Measurements from ENCODE around the gene CAPN7.

Gene CAPN7

DNA sequence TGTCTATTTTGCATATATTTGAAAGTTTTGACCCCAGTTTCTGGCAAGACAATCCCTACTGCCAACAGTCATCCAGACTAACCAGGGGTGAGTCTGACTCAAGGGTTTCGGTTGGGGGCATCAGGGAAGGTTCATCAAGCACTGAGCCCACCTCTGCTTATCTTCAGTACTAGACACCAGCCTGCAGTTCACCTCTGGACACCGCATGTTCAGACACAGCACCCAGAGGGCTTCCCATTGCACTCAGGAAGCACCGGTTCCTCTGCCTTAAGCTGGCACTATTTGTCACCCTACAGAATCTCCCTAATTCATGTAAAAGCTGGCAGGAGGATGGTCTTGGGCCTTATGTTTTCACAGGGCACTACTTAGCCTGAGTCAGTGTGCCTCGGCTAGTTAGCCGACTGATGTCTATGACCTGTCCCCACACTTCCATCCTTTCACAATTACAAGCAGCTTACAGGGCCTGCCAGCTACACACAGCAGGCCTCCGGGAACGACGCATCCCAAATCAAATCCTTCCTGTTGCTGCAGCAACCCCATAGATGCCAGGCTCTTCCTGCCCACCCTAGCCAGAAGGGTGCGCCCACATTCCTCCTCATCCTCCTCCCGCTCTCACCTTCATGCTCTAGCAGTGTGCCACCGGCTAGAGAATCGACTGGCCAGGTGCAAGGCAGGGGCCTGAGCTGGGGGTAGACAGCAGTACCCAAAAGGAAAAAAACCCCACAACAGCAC, 73.8 kb downstream of the CAPN7 start:
- TF ChIP-seq CREB1 (IDR thresholded peaks at IDR 0.05; ENCODE audit: low read depth) (no peak), EP300 (IDR thresholded peaks at IDR 0.05; ENCODE audit: borderline replicate concordance) (no peak), TAF1 (IDR thresholded peaks at IDR 0.05; ENCODE audit: low read depth) (no peak), TEAD4 (IDR thresholded peaks at IDR 0.05) (no peak), FOXM1 (IDR thresholded peaks at IDR 0.05; ENCODE audit: borderline replicate concordance, low read depth) (no peak), TCF12 (IDR thresholded peaks at IDR 0.05; ENCODE audit: low read depth) (no peak), RAD21 (IDR thresholded peaks at IDR 0.05; ENCODE audit: low read depth) (no peak), CEBPB (IDR thresholded peaks at IDR 0.05) (no peak), NFIC (IDR thresholded peaks at IDR 0.05) (no peak), EGR1 (IDR thresholded peaks at IDR 0.05) (no peak), YY1 (IDR thresholded peaks at IDR 0.05; ENCODE audit: low read depth) (no peak)
- TF ChIP-seq, protein P1, sequence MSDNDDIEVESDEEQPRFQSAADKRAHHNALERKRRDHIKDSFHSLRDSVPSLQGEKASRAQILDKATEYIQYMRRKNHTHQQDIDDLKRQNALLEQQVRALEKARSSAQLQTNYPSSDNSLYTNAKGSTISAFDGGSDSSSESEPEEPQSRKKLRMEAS (IDR thresholded peaks at IDR 0.05), result no peak
- TF ChIP-seq, protein P2, sequence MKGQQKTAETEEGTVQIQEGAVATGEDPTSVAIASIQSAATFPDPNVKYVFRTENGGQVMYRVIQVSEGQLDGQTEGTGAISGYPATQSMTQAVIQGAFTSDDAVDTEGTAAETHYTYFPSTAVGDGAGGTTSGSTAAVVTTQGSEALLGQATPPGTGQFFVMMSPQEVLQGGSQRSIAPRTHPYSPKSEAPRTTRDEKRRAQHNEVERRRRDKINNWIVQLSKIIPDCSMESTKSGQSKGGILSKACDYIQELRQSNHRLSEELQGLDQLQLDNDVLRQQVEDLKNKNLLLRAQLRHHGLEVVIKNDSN (IDR thresholded peaks at IDR 0.05), result no peak
- TF ChIP-seq, protein P3, sequence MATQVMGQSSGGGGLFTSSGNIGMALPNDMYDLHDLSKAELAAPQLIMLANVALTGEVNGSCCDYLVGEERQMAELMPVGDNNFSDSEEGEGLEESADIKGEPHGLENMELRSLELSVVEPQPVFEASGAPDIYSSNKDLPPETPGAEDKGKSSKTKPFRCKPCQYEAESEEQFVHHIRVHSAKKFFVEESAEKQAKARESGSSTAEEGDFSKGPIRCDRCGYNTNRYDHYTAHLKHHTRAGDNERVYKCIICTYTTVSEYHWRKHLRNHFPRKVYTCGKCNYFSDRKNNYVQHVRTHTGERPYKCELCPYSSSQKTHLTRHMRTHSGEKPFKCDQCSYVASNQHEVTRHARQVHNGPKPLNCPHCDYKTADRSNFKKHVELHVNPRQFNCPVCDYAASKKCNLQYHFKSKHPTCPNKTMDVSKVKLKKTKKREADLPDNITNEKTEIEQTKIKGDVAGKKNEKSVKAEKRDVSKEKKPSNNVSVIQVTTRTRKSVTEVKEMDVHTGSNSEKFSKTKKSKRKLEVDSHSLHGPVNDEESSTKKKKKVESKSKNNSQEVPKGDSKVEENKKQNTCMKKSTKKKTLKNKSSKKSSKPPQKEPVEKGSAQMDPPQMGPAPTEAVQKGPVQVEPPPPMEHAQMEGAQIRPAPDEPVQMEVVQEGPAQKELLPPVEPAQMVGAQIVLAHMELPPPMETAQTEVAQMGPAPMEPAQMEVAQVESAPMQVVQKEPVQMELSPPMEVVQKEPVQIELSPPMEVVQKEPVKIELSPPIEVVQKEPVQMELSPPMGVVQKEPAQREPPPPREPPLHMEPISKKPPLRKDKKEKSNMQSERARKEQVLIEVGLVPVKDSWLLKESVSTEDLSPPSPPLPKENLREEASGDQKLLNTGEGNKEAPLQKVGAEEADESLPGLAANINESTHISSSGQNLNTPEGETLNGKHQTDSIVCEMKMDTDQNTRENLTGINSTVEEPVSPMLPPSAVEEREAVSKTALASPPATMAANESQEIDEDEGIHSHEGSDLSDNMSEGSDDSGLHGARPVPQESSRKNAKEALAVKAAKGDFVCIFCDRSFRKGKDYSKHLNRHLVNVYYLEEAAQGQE (IDR thresholded peaks at IDR 0.05; ENCODE audit: low read depth), result no peak

DNA sequence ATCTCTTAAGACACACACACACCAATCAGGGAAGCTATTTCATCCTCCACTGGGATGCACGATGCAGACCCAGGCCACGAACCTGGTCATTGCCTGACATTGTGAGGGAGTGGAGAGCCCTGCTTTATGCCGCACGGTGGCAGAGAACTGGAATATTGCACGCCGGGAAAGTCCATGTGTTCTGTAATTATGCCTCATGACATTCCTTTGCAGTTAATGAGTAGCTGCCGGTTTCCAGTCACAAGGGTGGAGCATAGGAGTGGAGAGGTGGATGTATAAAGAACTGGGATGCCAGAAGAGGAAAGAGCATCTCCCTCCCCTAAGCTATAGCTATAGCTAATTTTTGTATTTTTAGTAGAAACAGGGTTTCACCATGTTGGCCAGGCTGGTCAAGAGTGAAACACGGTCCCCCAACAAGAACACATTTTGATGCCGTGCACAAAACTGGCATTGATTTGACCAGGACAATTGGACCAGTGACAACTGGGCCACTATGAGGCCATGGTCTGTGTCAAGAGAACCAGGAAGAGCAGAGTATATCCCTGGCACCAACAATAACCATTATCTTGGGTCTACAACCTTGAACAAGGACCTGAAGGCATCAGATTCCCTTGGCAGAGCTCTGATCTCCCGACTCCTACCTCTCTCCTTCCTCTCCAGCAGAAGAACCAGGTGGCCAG, 74.9 kb downstream of the CAPN7 start:
- TF ChIP-seq, protein P1 (IDR thresholded peaks at IDR 0.05), result no peak
- TF ChIP-seq TEAD4 (IDR thresholded peaks at IDR 0.05) (no peak), RAD21 (IDR thresholded peaks at IDR 0.05; ENCODE audit: low read depth) (no peak), ZBTB7A (IDR thresholded peaks at IDR 0.05; ENCODE audit: low read depth) (no peak), EP300 (IDR thresholded peaks at IDR 0.05; ENCODE audit: borderline replicate concordance) (no peak), YY1 (IDR thresholded peaks at IDR 0.05; ENCODE audit: low read depth) (no peak), CEBPB (IDR thresholded peaks at IDR 0.05) (no peak), FOXM1 (IDR thresholded peaks at IDR 0.05; ENCODE audit: borderline replicate concordance, low read depth) (no peak), TAF1 (IDR thresholded peaks at IDR 0.05; ENCODE audit: low read depth) (no peak), EGR1 (IDR thresholded peaks at IDR 0.05) (no peak), TCF12 (IDR thresholded peaks at IDR 0.05; ENCODE audit: low read depth) (no peak), NFIC (IDR thresholded peaks at IDR 0.05) (no peak), CREB1 (IDR thresholded peaks at IDR 0.05; ENCODE audit: low read depth) (no peak)
- TF ChIP-seq, protein P2 (IDR thresholded peaks at IDR 0.05), result no peak
- TF ChIP-seq, protein P3 (IDR thresholded peaks at IDR 0.05; ENCODE audit: low read depth), result no peak

DNA sequence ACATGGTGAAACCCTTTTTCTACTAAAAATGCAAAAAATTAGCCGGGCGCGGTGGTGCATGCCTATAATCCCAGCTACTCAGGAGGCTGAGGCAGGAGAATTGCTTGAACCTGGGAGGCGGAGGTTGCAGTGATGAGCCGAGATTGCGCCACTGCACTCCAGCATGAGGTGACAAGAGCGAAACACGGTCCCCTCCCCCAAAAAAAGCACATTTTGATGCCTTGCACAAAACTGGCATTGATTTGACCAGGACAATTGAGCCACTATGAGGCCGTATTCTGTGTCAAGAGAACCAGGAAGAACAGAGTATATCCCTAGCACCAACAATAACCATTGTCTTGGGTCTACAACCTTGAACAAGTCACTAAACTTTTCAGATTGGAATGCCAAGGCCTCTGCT, 75.8 kb downstream of the CAPN7 start:
- TF ChIP-seq, protein P3 (IDR thresholded peaks at IDR 0.05; ENCODE audit: low read depth), result no peak
- TF ChIP-seq TCF12 (IDR thresholded peaks at IDR 0.05; ENCODE audit: low read depth) (no peak), FOXM1 (IDR thresholded peaks at IDR 0.05; ENCODE audit: borderline replicate concordance, low read depth) (no peak), CEBPB (IDR thresholded peaks at IDR 0.05) (no peak), NFIC (IDR thresholded peaks at IDR 0.05) (no peak)

DNA sequence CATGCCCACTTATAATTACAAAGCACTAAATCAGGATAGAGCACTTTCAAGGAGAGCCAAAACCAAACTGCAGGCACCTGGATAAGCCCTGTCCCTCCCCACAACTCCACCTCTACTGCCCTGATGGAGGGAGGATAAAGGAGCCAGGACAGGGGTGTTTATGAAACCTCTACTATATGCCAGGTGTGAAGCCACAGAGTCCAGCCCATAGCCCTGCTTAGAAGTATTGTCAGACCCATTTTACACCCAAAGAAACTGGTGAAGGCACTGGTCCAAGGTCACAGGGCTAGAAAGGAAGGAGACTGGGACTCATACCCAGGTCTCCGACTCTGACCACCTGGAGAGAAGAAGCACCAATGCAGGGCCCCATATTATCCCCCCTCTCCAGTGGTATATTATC, 77.7 kb downstream of the CAPN7 start:
- TF ChIP-seq CREB1 (IDR thresholded peaks at IDR 0.05; ENCODE audit: low read depth) (no peak), TCF12 (IDR thresholded peaks at IDR 0.05; ENCODE audit: low read depth) (no peak), FOXM1 (IDR thresholded peaks at IDR 0.05; ENCODE audit: borderline replicate concordance, low read depth) (no peak), RAD21 (IDR thresholded peaks at IDR 0.05; ENCODE audit: low read depth) (no peak)
- TF ChIP-seq, protein P3 (IDR thresholded peaks at IDR 0.05; ENCODE audit: low read depth), result no peak
- TF ChIP-seq, protein P1 (IDR thresholded peaks at IDR 0.05), result no peak

Measured in Ishikawa (cell line).